Measurements from ENCODE around the gene HEATR5A.
A peak's percentile ranks its signal among the peaks of the same experiment; 100 is the strongest.
"Not testable (repeated sequence)": the region's sequence is repeated elsewhere in the genome, so short reads cannot be mapped to it uniquely, and the experiment has no call there.

HEATR5A gene

DNA sequence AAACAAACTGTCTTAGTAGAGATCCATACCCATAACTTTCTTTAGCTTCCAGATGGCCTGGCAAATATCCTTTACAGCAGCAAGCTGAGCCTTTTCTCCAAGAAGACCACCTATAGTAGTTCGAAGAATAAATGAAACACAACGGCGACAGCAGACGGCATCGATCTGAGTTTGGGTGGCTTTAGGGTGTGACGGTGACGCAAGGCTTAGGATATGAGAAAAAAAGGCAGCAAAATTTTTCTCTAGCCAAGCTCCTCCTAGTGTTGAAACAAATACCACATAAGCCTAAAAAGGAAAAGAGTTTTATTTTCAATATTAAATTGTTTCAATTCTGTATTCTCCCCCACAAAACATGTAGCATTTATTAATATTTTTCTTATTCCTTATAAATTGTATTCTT, 33.3 kb downstream of the HEATR5A start:
- DNase-seq, result no peak

DNA sequence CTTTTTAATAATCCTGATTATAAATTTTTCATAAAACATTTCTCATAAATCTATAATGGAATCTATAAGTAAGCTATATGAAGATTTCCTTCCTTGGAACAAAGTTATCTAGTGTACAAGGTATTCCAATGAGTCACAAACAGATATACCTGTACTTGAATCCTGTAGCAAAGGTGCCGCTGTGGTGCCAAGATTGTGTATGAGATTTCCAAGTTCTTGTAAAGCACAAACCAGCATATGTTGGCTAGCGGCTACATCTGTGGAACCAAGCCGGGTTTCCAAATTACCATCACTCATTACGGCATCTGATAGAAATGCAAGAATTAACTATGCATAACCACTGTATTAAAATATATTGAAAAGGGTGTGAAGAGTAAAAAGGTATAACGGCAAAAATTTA, 34.1 kb downstream of the HEATR5A start:
- DNase-seq, result no peak

GRCh38 chr14:31382221-31382620, 38.1 kb downstream of the HEATR5A start:
- DNase-seq, result no peak

DNA sequence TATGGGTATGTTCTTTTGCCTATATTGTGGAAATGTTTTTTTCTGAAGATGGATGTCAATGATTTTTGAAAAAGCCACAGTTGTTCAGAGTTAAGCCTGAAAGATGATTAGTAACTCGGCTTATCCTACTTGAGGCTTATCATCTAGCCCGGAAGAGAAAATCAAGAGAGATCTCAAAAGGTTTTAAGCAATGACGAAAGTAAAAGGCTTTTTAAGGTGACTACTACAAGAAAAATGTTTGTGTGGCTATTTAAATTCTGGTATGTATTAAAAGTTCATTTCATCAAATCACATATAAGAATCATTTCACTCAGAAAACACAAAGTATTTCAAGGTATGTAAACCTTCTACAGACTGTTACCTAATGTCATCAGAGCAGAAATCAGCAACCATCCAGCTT, 40.2 kb downstream of the HEATR5A start:
- no peak for DNase-seq

DNA sequence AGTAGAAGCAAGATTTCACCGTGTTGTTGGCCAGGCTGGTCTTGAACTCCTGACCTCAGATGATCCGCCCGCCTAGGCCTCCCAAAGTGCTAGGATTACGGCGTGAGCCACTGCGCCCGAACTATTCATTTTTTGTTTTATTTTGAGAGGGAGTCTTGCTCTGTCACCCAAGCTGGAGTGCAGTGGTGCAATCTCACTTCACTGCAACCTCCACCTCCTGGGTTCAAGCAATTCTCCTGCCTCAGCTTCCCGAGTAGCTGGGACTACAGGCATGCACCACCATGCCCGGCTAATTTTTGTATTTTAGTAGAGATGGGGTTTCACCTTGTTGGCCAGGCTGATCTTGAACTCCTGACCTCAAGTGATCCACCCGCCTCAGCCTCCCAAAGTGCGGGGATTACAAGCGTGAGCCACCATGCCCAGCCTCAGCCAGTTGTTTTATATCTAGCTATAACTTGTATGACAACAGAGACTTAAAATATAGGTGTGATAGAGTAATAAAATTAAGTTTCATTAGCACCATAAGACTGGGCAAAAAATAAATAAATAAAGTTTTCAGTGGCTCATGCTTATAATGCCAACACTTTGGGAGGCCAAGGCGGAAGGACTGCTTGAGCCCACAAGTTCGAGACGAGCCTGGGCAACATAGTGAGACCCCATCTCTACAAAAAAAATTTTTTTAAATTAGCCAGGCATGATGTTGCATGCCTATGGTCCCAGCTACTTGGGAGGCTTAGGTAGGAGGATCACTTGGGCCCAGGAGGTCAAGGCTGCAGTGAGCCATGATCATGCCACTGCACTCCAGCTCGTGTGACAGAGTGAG, 41.0 kb downstream of the HEATR5A start:
- not testable (repeated sequence) for DNase-seq

- DNase-seq, result no peak
Observed at GRCh38 chr14:31377433-31377832, 42.9 kb downstream of the HEATR5A start.

DNA sequence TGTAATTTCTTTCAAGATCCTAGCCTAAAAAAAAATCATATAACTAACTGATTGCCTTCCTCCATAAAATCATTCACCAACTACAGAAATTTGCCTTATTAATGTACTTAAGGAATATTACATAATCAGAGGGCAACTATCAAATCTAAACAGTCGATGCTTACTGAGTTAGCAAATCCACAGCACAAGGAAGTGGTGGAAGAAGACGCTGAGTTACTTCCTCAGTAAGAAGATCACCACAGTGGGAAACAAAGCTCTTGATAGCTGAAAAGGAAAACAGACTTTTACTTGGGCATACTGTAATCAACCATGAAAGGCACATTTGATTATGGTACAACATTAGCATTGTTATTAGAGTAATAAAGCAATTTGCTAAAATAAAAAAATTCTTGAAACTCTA, 48.7 kb downstream of the HEATR5A start:
- DNase-seq, result no peak

GRCh38 chr14:31363331-31364073, 56.8 kb downstream of the HEATR5A start:
- no peak for DNase-seq

DNA sequence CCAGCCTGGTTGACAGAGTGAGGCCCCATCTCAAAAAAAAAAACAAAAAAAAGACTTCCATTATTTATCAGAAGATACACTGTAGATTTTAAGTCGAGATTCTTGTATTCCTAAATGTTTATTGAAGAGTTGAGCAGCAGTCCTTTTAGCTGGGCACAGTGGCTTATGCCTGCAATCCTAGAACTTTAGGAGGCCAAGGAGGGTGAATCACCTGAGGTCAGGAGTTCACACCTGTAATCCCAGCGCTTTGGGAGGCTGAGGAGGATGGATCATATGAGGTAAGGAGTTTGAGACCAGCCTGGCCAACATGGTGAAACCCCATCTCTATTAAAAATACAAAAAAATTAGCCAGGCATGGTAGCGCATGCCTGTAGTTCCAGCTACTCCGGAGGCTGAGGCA, 57.6 kb downstream of the HEATR5A start:
- DNase-seq, result no peak

GRCh38 chr14:31361761-31362160, 58.6 kb downstream of the HEATR5A start:
- not testable (repeated sequence) for DNase-seq

GRCh38 chr14:31360919-31361662, 59.3 kb downstream of the HEATR5A start:
- no peak for DNase-seq

GRCh38 chr14:31357279-31357678, 63.1 kb downstream of the HEATR5A start:
- DNase-seq, result no peak

GRCh38 chr14:31346097-31346496, 74.3 kb downstream of the HEATR5A start:
- no peak for DNase-seq

DNA sequence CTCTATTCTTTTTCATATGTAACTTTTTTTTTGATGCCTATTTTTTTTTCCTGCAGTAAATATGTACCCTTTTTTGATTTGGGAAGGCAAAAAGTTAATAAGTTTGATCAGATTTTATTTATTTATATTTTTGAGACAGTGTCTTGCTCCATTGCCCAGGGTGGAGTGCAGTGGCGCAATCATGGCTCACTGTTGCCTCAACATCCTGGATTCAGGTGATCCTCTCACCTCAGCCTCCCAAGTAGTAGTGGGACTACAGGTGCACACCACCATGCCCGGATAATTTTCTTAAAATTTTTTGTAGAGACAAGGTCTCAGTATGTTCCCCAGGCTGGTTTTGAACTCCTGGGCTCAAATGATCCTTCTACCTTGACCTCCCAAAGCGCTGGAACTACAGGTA, 79.1 kb downstream of the HEATR5A start:
- no peak for DNase-seq

DNA sequence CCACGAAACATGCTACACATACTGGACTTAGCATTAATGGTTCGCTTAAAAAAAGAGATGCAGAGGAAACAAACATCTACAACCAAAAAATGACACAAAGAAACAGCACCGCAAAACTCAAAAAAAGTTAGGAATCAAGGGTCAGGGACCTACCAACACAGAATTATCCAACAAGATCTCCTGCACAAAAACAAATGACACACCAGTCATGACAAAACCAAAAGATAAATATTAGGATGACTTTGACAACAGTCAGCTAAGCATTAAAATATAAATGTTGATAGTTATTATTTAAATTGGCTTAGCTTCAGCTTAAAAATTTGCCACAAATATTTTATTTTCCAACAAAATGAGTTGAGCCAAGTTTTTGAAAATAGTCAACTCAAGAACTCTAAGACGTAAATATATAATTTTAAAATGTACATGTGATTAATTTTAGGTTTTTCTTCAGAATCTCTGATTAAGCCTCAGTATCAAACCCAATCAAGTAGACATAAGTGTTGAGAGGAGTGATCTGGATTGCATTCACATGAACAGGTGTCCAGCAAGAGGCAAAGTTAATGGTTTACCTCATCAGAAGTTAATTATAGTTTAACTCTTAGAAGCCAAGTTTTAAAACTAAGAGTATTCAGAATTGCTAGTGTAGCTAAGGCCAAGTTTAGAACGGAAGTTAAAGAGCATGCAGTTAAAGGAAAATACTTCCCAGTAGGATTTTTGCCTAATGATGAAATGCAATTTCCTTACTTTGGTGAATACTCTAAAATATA, 79.9 kb downstream of the HEATR5A start:
- no peak for DNase-seq

GRCh38 chr14:31339743-31340142, 80.6 kb downstream of the HEATR5A start:
- DNase-seq, result no peak

- DNase-seq, result no peak
Observed at GRCh38 chr14:31337331-31337730, 83.0 kb downstream of the HEATR5A start.

DNA sequence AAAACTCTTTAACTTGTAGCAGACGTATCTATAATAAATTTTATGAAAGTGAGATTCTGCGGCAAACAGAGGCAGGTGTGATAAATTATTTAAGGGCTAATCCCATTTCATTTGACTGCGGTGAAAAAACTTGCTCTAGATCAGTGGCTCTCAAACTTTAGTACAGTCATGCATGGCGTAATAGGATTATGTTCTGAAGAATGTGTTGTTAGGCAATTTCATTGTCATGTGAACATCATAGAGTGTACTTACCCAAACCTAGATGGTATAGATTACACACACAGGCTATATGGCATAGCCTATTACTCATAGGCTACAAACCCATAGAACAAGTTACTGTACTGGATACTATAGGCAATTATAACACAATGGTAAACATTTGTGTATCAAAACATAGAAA, 83.7 kb downstream of the HEATR5A start:
- peak; percentile 55 for DNase-seq

DNA sequence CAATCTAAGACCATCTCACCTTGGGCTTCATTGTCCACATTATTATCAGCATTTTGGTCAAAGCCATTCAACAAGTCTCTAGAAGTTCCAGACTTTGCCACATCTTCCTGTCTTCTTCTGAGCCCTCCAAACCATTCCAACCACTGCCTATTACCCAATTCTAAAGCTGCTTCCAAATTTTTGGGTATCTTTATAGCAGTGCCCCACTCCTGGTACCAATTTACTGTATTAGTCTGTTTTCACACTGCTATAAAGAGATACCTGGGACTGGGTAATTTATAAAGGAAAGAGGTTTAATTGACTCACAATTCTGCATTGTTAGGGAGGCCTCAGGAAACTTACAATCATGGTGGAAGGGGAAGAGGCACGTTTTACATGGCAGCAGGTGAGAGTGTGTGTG, 89.0 kb downstream of the HEATR5A start:
- DNase-seq, result not testable (repeated sequence)

DNA sequence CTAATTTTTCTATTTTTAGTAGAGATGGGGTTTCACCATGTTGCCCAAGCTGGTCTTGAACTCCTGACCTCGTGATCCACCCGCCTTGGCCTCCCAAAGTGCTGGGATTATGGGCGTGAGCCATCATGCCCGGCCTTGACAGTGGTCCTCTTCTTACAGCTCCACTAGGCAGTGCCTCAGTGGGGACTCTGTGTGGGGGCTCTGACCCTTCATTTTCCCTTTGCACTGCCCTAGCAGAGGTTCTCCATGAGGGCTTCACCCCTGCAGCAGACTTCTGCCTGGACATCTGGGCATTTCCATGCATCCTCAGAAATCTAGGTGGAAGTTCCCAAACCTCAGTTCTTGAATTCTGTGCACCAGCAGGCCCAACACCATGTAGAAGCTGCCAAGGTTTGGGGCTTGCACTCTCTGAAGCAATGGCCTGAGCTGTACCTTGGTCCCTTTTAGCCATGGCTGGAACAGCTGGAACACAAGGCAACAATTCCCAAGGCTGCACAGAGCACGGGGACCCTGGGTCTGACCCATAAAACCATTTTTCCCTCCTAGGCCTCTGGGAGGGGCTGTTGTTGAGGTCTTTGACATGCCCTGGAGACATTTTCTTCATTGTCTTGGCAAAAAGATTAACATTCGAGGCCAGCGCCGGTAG, 90.4 kb downstream of the HEATR5A start:
- DNase-seq, result not testable (repeated sequence)

DNA sequence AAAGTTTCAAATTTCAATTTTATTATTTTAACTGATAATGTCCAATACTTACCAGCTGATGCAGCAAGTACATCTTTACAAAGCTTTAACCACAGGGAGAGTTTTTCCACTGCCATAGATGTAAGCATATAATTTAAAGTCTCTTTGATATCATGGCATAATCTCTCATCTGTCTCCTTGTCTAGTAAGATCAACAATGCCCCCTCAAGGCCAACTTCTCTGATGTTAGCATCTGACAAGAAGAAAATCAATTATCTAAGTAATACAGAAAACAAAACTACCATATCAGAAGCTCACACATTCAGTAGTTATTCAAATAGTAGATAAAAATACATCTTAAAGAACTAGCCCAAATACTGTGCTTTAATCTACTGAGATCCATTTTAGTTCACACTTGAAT, 94.2 kb downstream of the HEATR5A start:
- DNase-seq, result no peak

DNA sequence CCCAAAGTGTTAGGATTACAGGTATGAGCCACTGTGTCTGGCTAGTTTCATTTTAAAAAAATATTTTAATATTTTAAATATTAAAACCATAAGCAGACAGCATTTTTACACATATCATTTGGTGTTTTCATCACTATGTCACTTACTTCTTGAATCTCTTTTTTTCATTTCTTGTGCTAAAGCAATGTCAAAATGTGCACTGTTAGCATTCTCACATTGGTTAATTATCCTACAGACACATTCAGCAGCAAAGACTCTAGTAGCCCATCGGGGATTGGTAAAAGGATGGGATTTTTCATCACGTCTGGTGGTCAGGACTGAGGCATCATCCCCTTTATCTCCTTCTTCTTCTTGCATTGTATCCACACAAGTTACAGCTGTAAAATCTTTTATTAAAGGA, 96.9 kb downstream of the HEATR5A start:
- DNase-seq, result no peak

All from eye (tissue), 1 donor.